ENCODE data around the gene CFAP53. TPM values are rescaled to one million over a fixed set of nuclear protein-coding genes. Genes with fewer than 3 reads are reported as not detected.
A peak's percentile ranks its signal among the peaks of the same experiment; 100 is the strongest.

The CFAP53 gene
- total RNA-seq (2014; rRNA removed; shearing (Covaris generic)) (0.11 and 0.25 TPM in 2 replicates), polyA plus RNA-seq (2016; fragmentation: Nextera tagmentation; extraction: Ambion mirVana) (0.47 and 0.48 TPM in 2 replicates)

- TF ChIP-seq EZH2 (IDR thresholded peaks at IDR 0.05; ENCODE audit: insufficient read depth, poor library complexity, severe bottlenecking) (no peak), EZH2phosphoT487 (IDR thresholded peaks at IDR 0.05; ENCODE audit: insufficient read depth, low read depth) (no peak)
- no peak within 1 kb of the TSS; the same call in 1 of the 2 replicates for H3K27ac ChIP-seq
- in situ Hi-C loops (cut with MboI), result no loop called here
Measured at GRCh38 chr18:50266248-50266704, at the start of gene CFAP53. TSS of gene CFAP53 (minus strand) at chr18:50266495. CDS start at chr18:50266404, 91 bp downstream.

GRCh38 chr18:50315100-50315871 lies 49.0 kb upstream of the CFAP53 start:
- H3K36me3 ChIP-seq (ENCODE audit: low read depth), result no peaks in the 10 kb centered on the region
- no peaks in the 10 kb centered on the region for H3K9me3 ChIP-seq (ENCODE audit: low read depth)
- H4K20me1 ChIP-seq (ENCODE audit: insufficient read depth), result no peaks in the 10 kb centered on the region
- H3K9me2 ChIP-seq (ENCODE audit: insufficient read depth), result no peaks in the 10 kb centered on the region
- H3K27ac ChIP-seq, result no peak overlapping the region
- H3K4me2 ChIP-seq (ENCODE audit: unreplicated experiment), result no peak overlapping the region
- in situ Hi-C loops (cut with MboI), result no loop called here
- no peaks in the 10 kb centered on the region for H3F3A ChIP-seq (ENCODE audit: insufficient read depth)
- H2AFZ ChIP-seq, result no peak overlapping the region
- no peak for DNase-seq
- no peak overlapping the region for H3K4me3 ChIP-seq
- peaks cover 8% of the 10 kb centered on the region; the same call in 1 of the 2 replicates for H3K27me3 ChIP-seq (replicated peaks; ENCODE audit: insufficient read depth)
- no peaks in the 10 kb centered on the region for H3K79me2 ChIP-seq (ENCODE audit: insufficient read depth)
- no peak overlapping the region for H3K9ac ChIP-seq
- TF ChIP-seq EZH2phosphoT487 (IDR thresholded peaks at IDR 0.05; ENCODE audit: insufficient read depth, low read depth), result no peak
- TF ChIP-seq EZH2 (IDR thresholded peaks at IDR 0.05; ENCODE audit: insufficient read depth, poor library complexity, severe bottlenecking), result no peak
- WGBS, 2 experiments (ENCODE audit: low coverage in 1 of 2, low lambda C conversion rate in 2 of 2, missing lambda C conversion rate in 2 of 2), result 4 to 5% methylated on average over 5 of the region's 5 CpGs
- H3K4me1 ChIP-seq (ENCODE audit: insufficient read depth), result no peaks in the 10 kb centered on the region

More at GRCh38 chr18:50266248-50266704, at the start of gene CFAP53:
- Histone ChIP-seq H3K4me2 (ENCODE audit: unreplicated experiment) (peak within 1 kb of the TSS; percentile 83), H3K79me2 (ENCODE audit: insufficient read depth) (no peaks in the 10 kb centered on the region), H3K4me1 (ENCODE audit: insufficient read depth) (no peaks in the 10 kb centered on the region), H3K9me2 (ENCODE audit: insufficient read depth) (no peaks in the 10 kb centered on the region), H3F3A (ENCODE audit: insufficient read depth) (peaks cover 20% of the 10 kb centered on the region; the same call in 1 of the 2 replicates), H3K9ac (peak within 1 kb of the TSS; percentile 75), H3K27me3 (replicated peaks; ENCODE audit: insufficient read depth) (no peaks in the 10 kb centered on the region), H3K4me3 (peak within 1 kb of the TSS; percentile 76), H3K9me3 (ENCODE audit: low read depth) (no peaks in the 10 kb centered on the region), H3K36me3 (ENCODE audit: low read depth) (0 out of 2 replicates have a peak, but pooled peaks cover 12% of the 10 kb centered on the region), H4K20me1 (ENCODE audit: insufficient read depth) (no peaks in the 10 kb centered on the region), H2AFZ (peak within 1 kb of the TSS; percentile 86)
- DNase-seq, result peak; percentile 94
- WGBS, 2 experiments (ENCODE audit: low coverage in 1 of 2, low lambda C conversion rate in 2 of 2, missing lambda C conversion rate in 2 of 2), result 1 to 2% methylated on average over 24 to 37 of the region's 37 CpGs

- no peak for DNase-seq
- H3K36me3 ChIP-seq (ENCODE audit: low read depth), result no peaks in the 10 kb centered on the region
- no peaks in the 10 kb centered on the region for H3F3A ChIP-seq (ENCODE audit: insufficient read depth)
- no peaks in the 10 kb centered on the region for H3K9me2 ChIP-seq (ENCODE audit: insufficient read depth)
- no peaks in the 10 kb centered on the region for H3K9me3 ChIP-seq (ENCODE audit: low read depth)
- no peaks in the 10 kb centered on the region for H3K4me1 ChIP-seq (ENCODE audit: insufficient read depth)
- H3K27me3 ChIP-seq (replicated peaks; ENCODE audit: insufficient read depth), result peaks cover 8% of the 10 kb centered on the region; the same call in 1 of the 2 replicates
- no peak overlapping the region for H2AFZ ChIP-seq
- H3K27ac ChIP-seq, result no peak overlapping the region
- TF ChIP-seq EZH2 (IDR thresholded peaks at IDR 0.05; ENCODE audit: insufficient read depth, poor library complexity, severe bottlenecking) (no peak), EZH2phosphoT487 (IDR thresholded peaks at IDR 0.05; ENCODE audit: insufficient read depth, low read depth) (no peak)
- in situ Hi-C loops (cut with MboI), result no loop called here
- no peaks in the 10 kb centered on the region for H4K20me1 ChIP-seq (ENCODE audit: insufficient read depth)
- WGBS, 2 experiments (ENCODE audit: low coverage in 1 of 2, low lambda C conversion rate in 2 of 2, missing lambda C conversion rate in 2 of 2), result 9 to 23% methylated on average over 2 of the region's 2 CpGs
- H3K4me3 ChIP-seq, result no peak overlapping the region
- no peak overlapping the region for H3K9ac ChIP-seq
- no peak overlapping the region for H3K4me2 ChIP-seq (ENCODE audit: unreplicated experiment)
- H3K79me2 ChIP-seq (ENCODE audit: insufficient read depth), result no peaks in the 10 kb centered on the region
Measured at GRCh38 chr18:50313873-50314460, 47.7 kb upstream of the CFAP53 start.

- Histone ChIP-seq H3K4me3 (no peak overlapping the region), H3K4me1 (ENCODE audit: insufficient read depth) (no peaks in the 10 kb centered on the region), H3K27me3 (replicated peaks; ENCODE audit: insufficient read depth) (no peaks in the 10 kb centered on the region), H3K9me3 (ENCODE audit: low read depth) (no peaks in the 10 kb centered on the region), H3K9ac (no peak overlapping the region), H4K20me1 (ENCODE audit: insufficient read depth) (no peaks in the 10 kb centered on the region), H2AFZ (no peak overlapping the region), H3K36me3 (ENCODE audit: low read depth) (no peaks in the 10 kb centered on the region), H3F3A (ENCODE audit: insufficient read depth) (peaks cover 6% of the 10 kb centered on the region; the same call in 1 of the 2 replicates), H3K79me2 (ENCODE audit: insufficient read depth) (no peaks in the 10 kb centered on the region), H3K27ac (no peak overlapping the region), H3K4me2 (ENCODE audit: unreplicated experiment) (no peak overlapping the region), H3K9me2 (ENCODE audit: insufficient read depth) (no peaks in the 10 kb centered on the region)
- TF ChIP-seq EZH2phosphoT487 (IDR thresholded peaks at IDR 0.05; ENCODE audit: insufficient read depth, low read depth), result no peak
- 36 to 44% methylated on average over 2 of the region's 2 CpGs for WGBS, 2 experiments (ENCODE audit: low coverage in 1 of 2, low lambda C conversion rate in 2 of 2, missing lambda C conversion rate in 2 of 2)
- in situ Hi-C loops (cut with MboI), result no loop called here
- DNase-seq, result peak; percentile 18
Measured at GRCh38 chr18:50313031-50313607, 46.8 kb upstream of the CFAP53 start.

All from GM23248 (cell line).